Measurements from ENCODE around the gene CLEC17A. TPM values are rescaled to one million over a fixed set of nuclear protein-coding genes. Genes with fewer than 3 reads are reported as not detected.

The CLEC17A gene
- total and polyA plus RNA-seq, 2 of the 13 experiments (the other 11 are each of a cell fraction or from before 2014, with no cell fraction given) = not detected

DNA sequence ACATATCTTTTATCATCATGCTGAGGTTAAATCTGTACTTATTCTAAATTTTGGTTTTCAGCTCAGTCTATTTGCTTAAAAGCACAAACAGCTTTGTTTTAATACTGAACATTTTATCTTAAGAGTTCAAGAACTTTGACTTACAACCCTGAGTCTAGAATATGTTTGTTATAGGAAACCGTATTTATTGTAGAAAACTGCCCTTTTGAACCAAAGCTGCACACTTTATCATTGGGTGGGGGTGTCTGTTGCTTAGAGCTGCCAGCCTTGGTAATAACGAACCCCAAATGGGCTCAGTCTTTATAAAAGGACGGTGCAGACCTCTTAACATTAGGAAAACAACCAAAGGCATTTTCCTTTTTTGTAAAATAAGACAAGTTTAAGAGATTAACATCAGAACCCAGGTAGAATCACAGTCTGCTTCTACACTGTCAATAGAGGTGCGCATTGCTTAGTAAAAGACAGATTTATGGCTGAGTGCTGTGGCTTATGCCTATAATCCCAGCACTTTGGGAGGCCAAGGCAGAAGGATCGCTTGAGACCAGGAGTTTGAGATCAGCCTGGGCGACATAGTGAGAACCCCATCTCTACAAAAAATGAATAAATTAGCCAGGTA is 77.1 kb downstream of the CLEC17A start:
- in situ Hi-C loops (cut with HindIII; ENCODE audit: extremely low pct_ligation_motif_present, low pct_unique_long_range_greater_than_20kb) = no loop called here
- no peaks in the 10 kb centered on the region for H3K36me3 ChIP-seq (replicated peaks in 1 of 2; ENCODE audit: control insufficient read depth in 1 of 2, insufficient read depth in 2 of 2, low read length in 2 of 2)
- ChIA-PET POLR2A (no interaction called here), CTCF (ENCODE audit: low intra/inter-chr PET ratio, low total read pairs) (no interaction called here)
- intact Hi-C loops (cut with micrococcal nuclease; ENCODE audit: unreplicated experiment) = no loop called here
- no peak overlapping the region for H3K9ac ChIP-seq (ENCODE audit: insufficient read depth, low read depth, low read length)
- 12% methylated on average over 6 of the region's 6 CpGs for WGBS (ENCODE audit: low lambda C conversion rate)
- H3K4me2 ChIP-seq (ENCODE audit: low read depth, low read length) = no peak overlapping the region
- no TSS peak for BruUV-seq (replicated peaks)
- H3K27ac ChIP-seq (ENCODE audit: extremely low read length, insufficient read depth, low read length) = no peak overlapping the region
- FAIRE-seq (no peak), ATAC-seq (no peak), DNase-seq (ENCODE audit: low spot score) (no peak)
- no peak overlapping the region for H2AFZ ChIP-seq (ENCODE audit: low read length)
- no peak overlapping the region for H3K4me3 ChIP-seq (replicated peaks in 1 of 3; ENCODE audit: insufficient read depth in 1 of 3, low read depth in 2 of 3, low read length in 3 of 3)
- H4K20me1 ChIP-seq (ENCODE audit: insufficient read depth, low read length) = no peaks in the 10 kb centered on the region
- no peaks in the 10 kb centered on the region for H3K9me3 ChIP-seq (ENCODE audit: low read length)
- TF ChIP-seq GZF1 (CRISPR knock-in tag; IDR thresholded peaks at IDR 0.05) = peak; percentile 99
- TF ChIP-seq, protein P1, sequence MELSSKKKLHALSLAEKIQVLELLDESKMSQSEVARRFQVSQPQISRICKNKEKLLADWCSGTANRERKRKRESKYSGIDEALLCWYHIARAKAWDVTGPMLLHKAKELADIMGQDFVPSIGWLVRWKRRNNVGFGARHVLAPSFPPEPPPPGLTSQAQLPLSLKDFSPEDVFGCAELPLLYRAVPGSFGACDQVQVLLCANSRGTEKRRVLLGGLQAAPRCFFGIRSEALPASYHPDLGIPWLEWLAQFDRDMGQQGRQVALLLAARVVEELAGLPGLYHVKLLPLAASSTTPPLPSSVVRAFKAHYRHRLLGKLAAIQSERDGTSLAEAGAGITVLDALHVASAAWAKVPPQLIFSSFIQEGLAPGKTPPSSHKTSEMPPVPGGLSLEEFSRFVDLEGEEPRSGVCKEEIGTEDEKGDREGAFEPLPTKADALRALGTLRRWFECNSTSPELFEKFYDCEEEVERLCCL (CRISPR knock-in tag; IDR thresholded peaks at IDR 0.05; ENCODE audit: borderline replicate concordance) = no peak
- no peaks in the 10 kb centered on the region for H3K79me2 ChIP-seq (ENCODE audit: insufficient read depth, low read length)
- H3K27me3 ChIP-seq (ENCODE audit: control insufficient read depth in 1 of 2, insufficient read depth in 2 of 2, low read length in 2 of 2) = no peaks in the 10 kb centered on the region
- 0 out of 2 replicates have a peak, but pooled peaks cover 13% of the 10 kb centered on the region for H3K4me1 ChIP-seq (ENCODE audit: insufficient read depth, low read length)

- intact Hi-C loops (cut with micrococcal nuclease; ENCODE audit: unreplicated experiment) (no loop called here), in situ Hi-C loops (cut with HindIII; ENCODE audit: extremely low pct_ligation_motif_present, low pct_unique_long_range_greater_than_20kb) (no loop called here)
- BruUV-seq (replicated peaks) = no TSS peak
- DNase-seq (ENCODE audit: low spot score) = no peak
- Histone ChIP-seq H3K9ac (ENCODE audit: insufficient read depth, low read depth, low read length) (no peak overlapping the region), H4K20me1 (ENCODE audit: insufficient read depth, low read length) (no peaks in the 10 kb centered on the region), H3K9me3 (ENCODE audit: low read length) (no peaks in the 10 kb centered on the region), H3K4me3 (replicated peaks in 1 of 3; ENCODE audit: insufficient read depth in 1 of 3, low read depth in 2 of 3, low read length in 3 of 3) (no peak overlapping the region), H3K36me3 (replicated peaks in 1 of 2; ENCODE audit: control insufficient read depth in 1 of 2, insufficient read depth in 2 of 2, low read length in 2 of 2) (no peaks in the 10 kb centered on the region), H3K4me2 (ENCODE audit: low read depth, low read length) (no peak overlapping the region), H3K4me1 (ENCODE audit: insufficient read depth, low read length) (0 out of 2 replicates have a peak, but pooled peaks cover 13% of the 10 kb centered on the region), H3K27me3 (ENCODE audit: control insufficient read depth in 1 of 2, insufficient read depth in 2 of 2, low read length in 2 of 2) (no peaks in the 10 kb centered on the region), H3K79me2 (ENCODE audit: insufficient read depth, low read length) (no peaks in the 10 kb centered on the region), H2AFZ (ENCODE audit: low read length) (no peak overlapping the region), H3K27ac (ENCODE audit: extremely low read length, insufficient read depth, low read length) (no peak overlapping the region)
- WGBS (ENCODE audit: low lambda C conversion rate) = 62% methylated on average over 12 of the region's 12 CpGs
- TF ChIP-seq CHD4 (IDR thresholded peaks at IDR 0.05; ENCODE audit: borderline replicate concordance, low read length) (no peak), MTF1 (CRISPR knock-in tag; IDR thresholded peaks at IDR 0.05) (no peak), CREB1 (IDR thresholded peaks at IDR 0.05) (no peak), CREB1 (CRISPR knock-in tag; IDR thresholded peaks at IDR 0.05) (no peak), HOMEZ (CRISPR knock-in tag; IDR thresholded peaks at IDR 0.05; ENCODE audit: low read depth) (no peak), ASH2L (IDR thresholded peaks at IDR 0.05; ENCODE audit: insufficient read length, low read depth, low read length) (no peak), CC2D1A (CRISPR knock-in tag; IDR thresholded peaks at IDR 0.05) (no peak), MED1 (CRISPR knock-in tag; IDR thresholded peaks at IDR 0.05) (no peak), AHR (CRISPR knock-in tag; IDR thresholded peaks at IDR 0.05) (no peak)
- POLR2A ChIA-PET = no interaction called here
- ATAC-seq = no peak
- no peak for FAIRE-seq
- CTCF ChIA-PET (ENCODE audit: low intra/inter-chr PET ratio, low total read pairs) = no interaction called here
Measured at GRCh38 chr19:14661372-14661924, 78.6 kb downstream of the CLEC17A start.
